DMS79 treated with DMSO at 0.1 percent for 48 hours (cell line): ENCODE data around the gene MRPS2.
"Not testable (repeated sequence)": the region's sequence is repeated elsewhere in the genome, so short reads cannot be mapped to it uniquely, and the experiment has no call there.

ENCODE experiments used
- DNase-seq: peaks from one replicate; lab custom pipeline; 2025; lab: John Stamatoyannopoulos, UW

MRPS2 gene

DNA sequence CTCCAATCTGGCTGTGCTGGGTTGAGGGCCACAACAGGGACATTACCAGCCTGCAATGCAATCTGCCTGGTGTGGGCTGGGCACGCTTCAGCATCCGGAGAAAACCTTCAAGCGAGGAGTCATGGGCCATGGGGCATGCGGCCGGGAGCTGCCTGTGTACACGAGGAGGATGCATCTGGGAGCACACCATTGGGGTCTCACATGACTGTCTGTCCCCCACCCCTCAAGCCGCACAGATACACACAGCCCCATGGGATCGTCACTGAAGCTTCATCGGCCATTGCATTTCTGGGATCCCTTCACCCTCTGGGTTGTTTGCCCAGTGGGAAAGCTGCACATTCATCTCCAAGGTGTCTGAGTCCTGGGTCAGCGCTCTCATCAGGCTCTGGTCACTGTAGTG lies 30.6 kb downstream of the MRPS2 start:
- no peak for DNase-seq

- DNase-seq, result no peak
Measured at GRCh38 chr9:135533113-135533512, 32.6 kb downstream of the MRPS2 start.

DNA sequence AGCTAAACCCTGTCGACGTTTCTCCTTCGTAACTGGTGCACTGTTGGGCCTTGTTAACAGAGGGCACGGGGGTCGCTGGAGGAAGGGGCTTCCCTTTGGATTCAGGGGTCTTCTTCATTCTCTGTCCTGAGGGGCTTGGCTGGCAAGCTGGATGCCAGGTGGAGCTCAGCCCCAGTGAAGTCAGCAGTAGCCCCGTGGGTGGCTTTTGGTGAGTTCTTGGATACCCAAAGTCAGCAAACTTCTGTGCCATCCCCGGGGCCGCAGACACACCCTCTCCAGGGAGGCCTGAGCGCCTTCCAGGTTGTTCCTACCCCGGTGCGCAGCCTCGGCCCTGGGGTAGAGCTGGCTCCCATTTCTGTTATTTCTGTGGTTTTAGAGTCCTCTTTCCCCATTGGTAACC lies 33.2 kb downstream of the MRPS2 start:
- DNase-seq, result no peak

DNA sequence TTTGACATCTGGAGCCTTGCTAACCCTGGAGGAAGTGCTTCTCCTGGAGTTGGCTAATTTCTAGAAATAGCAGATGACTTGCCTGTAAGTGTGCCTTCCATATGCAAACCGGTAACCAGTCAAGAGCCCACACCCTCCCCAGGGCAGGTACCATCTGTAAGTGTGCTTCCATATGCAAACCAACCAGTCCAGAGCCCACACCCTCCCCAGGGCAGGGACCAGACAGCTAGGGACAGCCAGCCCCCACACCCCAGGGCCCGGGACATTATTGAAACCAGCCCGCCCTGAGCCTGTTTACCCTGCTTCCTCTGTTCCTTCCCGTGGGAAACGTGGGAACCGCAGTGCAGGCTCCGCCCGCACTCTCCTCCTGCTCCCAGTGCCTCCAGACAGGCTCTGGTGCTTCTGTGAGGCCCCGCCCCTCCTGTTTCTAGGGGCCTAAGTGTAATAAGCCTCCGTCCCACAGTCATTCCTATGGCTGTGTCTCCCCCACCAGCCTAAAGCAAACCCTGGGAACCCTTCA lies 33.8 kb downstream of the MRPS2 start:
- DNase-seq, result not testable (repeated sequence)

GRCh38 chr9:135534826-135535225 lies 34.3 kb downstream of the MRPS2 start:
- not testable (repeated sequence) for DNase-seq

DNA sequence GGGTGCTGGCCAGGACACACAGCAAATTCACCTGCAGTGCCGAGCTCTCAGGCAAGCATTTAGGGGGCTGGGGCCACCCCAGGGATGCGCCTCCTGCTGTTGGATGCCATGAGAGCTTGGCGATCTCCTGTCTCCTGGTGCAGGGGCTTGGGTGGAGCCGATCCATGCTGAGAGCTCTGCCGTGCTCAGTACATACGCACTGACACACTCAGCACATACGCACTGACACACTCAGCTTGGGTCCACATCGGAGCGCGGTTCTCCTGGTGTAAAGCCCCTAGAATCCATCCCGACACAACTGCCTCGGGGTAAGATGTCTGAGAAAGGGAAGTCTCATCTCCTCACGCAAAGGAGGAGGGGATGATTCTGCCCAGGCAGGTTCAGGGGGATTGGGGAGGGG lies 35.1 kb downstream of the MRPS2 start:
- DNase-seq, result not testable (repeated sequence)

DNA sequence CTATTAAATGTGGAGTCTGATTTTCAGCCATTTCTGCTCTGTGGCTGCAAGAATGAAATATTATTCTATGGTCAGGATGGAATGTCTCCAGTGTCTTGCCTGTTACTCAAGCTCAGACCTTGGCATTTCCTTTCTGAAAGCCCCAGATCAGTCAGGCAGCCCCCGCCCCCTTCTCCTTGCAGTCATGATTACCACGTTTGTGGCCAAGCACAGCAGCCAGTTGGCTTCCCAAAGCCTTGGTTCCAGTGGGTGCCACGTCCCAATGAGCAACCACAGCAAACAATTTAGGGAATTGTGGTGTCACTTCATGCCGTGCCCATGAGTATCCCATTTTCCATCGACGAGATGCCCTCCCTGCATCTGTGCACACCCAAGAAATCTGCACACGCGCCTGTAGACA lies 35.7 kb downstream of the MRPS2 start:
- DNase-seq, result no peak

DNA sequence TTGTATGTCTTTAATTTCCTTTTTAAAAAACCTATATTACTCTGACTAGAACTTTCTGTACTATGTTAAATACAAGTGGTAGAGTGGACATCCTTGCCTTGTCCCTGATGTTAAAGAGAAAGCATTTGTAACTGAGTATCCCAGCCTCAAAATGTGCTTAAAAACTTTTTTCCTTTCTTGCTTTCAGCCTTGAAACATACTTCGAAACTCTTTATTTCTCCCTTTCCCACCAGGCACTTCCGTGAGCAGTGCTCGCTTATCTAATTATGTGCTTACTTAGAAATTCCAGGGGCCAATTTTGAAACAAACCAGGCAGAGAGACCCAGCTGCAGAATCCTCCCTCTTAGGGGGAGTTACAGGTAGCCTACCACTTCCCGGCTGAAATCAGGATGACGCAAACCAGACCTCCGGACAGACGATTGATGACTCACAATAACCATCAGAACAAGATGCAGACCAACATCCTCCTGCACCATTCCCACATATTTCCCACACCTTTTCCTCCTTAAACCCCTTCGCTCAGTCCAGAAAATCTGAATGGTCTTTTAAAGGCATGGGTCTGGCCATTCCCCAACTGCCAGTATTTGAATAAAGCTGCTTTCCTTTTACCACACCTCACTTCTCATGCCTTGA lies 42.9 kb downstream of the MRPS2 start:
- not testable (repeated sequence) for DNase-seq

DNA sequence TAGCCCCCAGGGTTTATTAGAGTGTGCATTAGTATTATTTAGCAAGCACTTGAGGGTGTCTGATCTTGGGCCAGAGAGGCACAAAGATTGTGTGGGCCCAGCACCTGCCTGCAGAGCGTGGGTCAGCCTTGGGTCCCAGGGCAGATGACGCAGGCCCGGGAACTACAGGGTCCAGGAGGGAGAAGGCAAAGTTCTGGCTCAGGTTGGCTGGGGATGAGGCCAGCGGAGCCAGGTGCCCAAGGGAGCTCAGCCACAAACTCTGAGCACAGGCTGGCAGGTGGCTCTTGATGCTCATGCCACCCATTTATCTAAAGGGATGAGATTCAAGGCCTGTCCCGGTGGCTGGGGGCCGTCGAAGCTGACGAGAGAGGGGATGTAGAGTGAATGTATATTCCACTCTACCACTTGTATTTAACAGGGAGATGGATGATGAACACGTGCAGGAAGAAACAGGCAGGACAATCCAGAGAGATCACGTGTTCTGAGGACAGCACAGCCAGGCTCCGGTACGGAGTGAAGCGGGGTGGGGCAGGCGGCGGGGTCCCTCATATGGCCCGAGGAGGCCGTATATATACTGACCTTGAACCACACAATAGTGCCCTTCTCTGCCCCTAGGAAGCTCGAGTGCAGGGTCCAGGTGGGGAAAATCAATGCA lies 44.6 kb downstream of the MRPS2 start:
- peak; percentile 46 for DNase-seq

GRCh38 chr9:135545646-135546176 lies 45.2 kb downstream of the MRPS2 start, which contains the start of gene OBP2A:
TSS of gene OBP2A (plus strand) at chr9:135546126. CDS start at chr9:135546181, 55 bp downstream.
- not testable (repeated sequence) for DNase-seq

GRCh38 chr9:135546792-135547617 lies 46.5 kb downstream of the MRPS2 start:
- DNase-seq, result not testable (repeated sequence)

GRCh38 chr9:135547756-135548736 lies 47.6 kb downstream of the MRPS2 start:
- no peak for DNase-seq

- not testable (repeated sequence) for DNase-seq
Measured at GRCh38 chr9:135549478-135550343, 49.2 kb downstream of the MRPS2 start.

- no peak for DNase-seq
Measured at GRCh38 chr9:135550344-135550918, 49.9 kb downstream of the MRPS2 start.

DNA sequence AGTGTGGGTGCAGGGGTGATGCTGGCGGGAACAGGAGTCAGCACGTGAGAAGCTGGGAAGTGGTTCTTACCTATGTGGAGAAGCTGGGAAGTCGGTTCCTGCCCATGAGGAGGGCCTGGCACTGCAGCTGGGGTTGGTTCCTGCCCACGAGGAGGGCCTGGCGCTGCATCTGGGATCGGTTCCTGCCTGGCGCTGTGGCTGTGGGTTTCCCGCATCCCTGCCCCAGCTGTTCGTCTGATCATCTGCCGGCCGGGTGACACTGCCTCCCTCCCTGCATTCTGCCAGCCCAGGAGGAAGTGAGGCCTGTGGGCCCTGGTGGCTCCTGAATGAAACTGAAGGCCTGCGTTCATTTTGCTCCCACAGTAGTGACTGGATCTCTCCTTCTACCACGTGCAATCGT lies 50.5 kb downstream of the MRPS2 start:
- no peak for DNase-seq

GRCh38 chr9:135551456-135551855 lies 51.0 kb downstream of the MRPS2 start:
- no peak for DNase-seq

DNA sequence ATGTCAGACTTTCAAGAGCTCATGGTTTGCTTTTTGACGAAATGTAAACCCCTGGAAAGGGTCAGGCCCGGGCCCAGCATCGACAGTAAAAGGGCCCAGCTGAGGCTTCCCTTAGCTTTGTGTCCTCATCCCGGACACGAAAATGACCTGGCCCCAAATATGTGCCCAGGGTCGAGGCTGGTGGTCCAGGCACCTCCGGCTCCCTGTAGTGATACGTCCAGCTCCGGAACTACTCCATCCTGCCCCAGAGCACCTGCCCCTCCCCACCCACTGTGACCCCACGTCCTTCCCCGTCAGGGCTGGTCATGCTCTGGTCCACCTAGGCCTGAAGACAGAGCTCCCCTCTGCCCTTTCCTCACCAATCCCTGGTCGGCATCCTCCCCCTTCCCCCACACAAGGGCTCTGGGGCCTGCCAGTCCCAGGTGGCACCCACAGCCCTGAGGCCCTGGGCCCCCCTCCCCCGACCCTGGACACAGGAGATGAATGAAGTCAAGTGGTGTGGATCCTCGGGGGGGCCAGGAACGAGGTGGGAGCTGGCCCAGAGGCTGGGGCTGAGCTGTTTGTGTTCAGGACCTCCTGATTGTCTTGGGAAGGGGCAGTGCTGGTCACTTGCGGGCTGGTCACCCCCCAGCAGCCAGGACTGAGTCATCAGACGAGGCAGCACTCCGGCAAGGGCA lies 51.7 kb downstream of the MRPS2 start:
- DNase-seq, result no peak

GRCh38 chr9:135552698-135553171 lies 52.3 kb downstream of the MRPS2 start:
- DNase-seq, result no peak
